Neuronal stem cell (in vitro differentiated cells): ENCODE results near the gene HOXB7. TPM values are rescaled to one million over a fixed set of nuclear protein-coding genes. Genes with fewer than 3 reads are reported as not detected.

Experiments
- DNase-seq: peaks from one replicate; pipeline ENCODE4 v3.0.0-alpha.2; 2013; ENCODE audit warnings: low spot score
- H2AFZ ChIP-seq: one replicate; pipeline ENCODE4 v1.6.1; 2013; ENCODE audit warnings: mild to moderate bottlenecking, low read length, inconsistent platforms
- H2AK5ac ChIP-seq: 2 replicates; pipeline ENCODE4 v1.6.1; 2013; ENCODE audit warnings: low read depth, mild to moderate bottlenecking, inconsistent platforms, low read length, moderate library complexity, mixed read lengths
- H2BK120ac ChIP-seq: 2 replicates; pipeline ENCODE4 v1.6.1; 2013; ENCODE audit warnings: low read depth, mild to moderate bottlenecking, inconsistent platforms, low read length, moderate library complexity, mixed read lengths
- H2BK12ac ChIP-seq: one replicate; pipeline ENCODE4 v1.6.1; 2013; ENCODE audit warnings: low read length, inconsistent platforms
- H2BK15ac ChIP-seq: 2 replicates; pipeline ENCODE4 v1.6.1; 2013; ENCODE audit warnings: mild to moderate bottlenecking, low read length, inconsistent platforms, mixed read lengths
- H2BK5ac ChIP-seq: one replicate; pipeline ENCODE4 v1.6.1; 2013; ENCODE audit warnings: inconsistent platforms, mild to moderate bottlenecking, low read length, moderate library complexity
- H3K14ac ChIP-seq: one replicate; pipeline ENCODE4 v1.6.1; 2013; ENCODE audit warnings: low read length, inconsistent platforms
- H3K18ac ChIP-seq: 2 replicates; pipeline ENCODE4 v1.6.1; 2013; ENCODE audit warnings: low read length, inconsistent platforms
- H3K23ac ChIP-seq: 2 replicates; pipeline ENCODE4 v1.6.1; 2013; ENCODE audit warnings: low read depth, mild to moderate bottlenecking, mixed read lengths, low read length, inconsistent platforms; ENCODE audit not compliant: poor library complexity
- H3K27ac ChIP-seq: replicated peaks from 3 replicates; pipeline ENCODE4 v1.5.1; 2013; ENCODE audit warnings: low read length, inconsistent platforms
- H3K27me3 ChIP-seq, 3 experiments: 2 replicates each; pipeline ENCODE4 v1.6.1; 2013; ENCODE audit warnings: low read length in 3 of 3, mild to moderate bottlenecking in 2 of 3, inconsistent platforms in 1 of 3, low read depth in 1 of 3, mixed read lengths in 1 of 3, moderate library complexity in 1 of 3; ENCODE audit not compliant: control insufficient read depth in 3 of 3, insufficient read depth in 3 of 3
- H3K36me3 ChIP-seq, 2 donors: replicated peaks in 1 of 2; 2 replicates each; pipeline ENCODE4 v1.6.1; 2013; ENCODE audit warnings: low read length in 2 of 2; ENCODE audit not compliant: control insufficient read depth in 2 of 2, insufficient read depth in 2 of 2
- H3K4ac ChIP-seq: 2 replicates; pipeline ENCODE4 v1.6.1; 2013; ENCODE audit warnings: inconsistent platforms, mild to moderate bottlenecking, low read length, moderate library complexity
- H3K4me1 ChIP-seq, 2 donors: 1 replicate in 1 of 2; 2 replicates in 1 of 2; pipeline ENCODE4 v1.6.1; 2013; ENCODE audit warnings: low read length in 2 of 2, low read depth in 1 of 2; ENCODE audit not compliant: control insufficient read depth in 2 of 2, insufficient read depth in 1 of 2
- H3K4me2 ChIP-seq: one replicate; pipeline ENCODE4 v1.6.1; 2013; ENCODE audit warnings: mild to moderate bottlenecking, low read length, inconsistent platforms; ENCODE audit not compliant: insufficient read depth, poor library complexity, severe bottlenecking
- H3K4me3 ChIP-seq, 2 donors: 2 replicates each; pipeline ENCODE4 v1.5.1; 2013; ENCODE audit warnings: low read length in 2 of 2, mild to moderate bottlenecking in 2 of 2, inconsistent platforms in 1 of 2, moderate library complexity in 1 of 2
- H3K79me1 ChIP-seq: one replicate; pipeline ENCODE4 v1.6.1; 2013; ENCODE audit warnings: low read depth, mild to moderate bottlenecking, inconsistent platforms, low read length, moderate library complexity
- H3K9ac ChIP-seq: one replicate; pipeline ENCODE4 v1.6.1; 2013; ENCODE audit warnings: mild to moderate bottlenecking, low read depth, low read length, inconsistent platforms; ENCODE audit not compliant: poor library complexity
- H3K9me3 ChIP-seq, 2 donors: replicated peaks in 1 of 2; 2 replicates each; pipeline versions ENCODE3 to v1.6.1; 2013; ENCODE audit warnings: low read length in 2 of 2, mild to moderate bottlenecking in 2 of 2, inconsistent platforms in 1 of 2, low read depth in 1 of 2, mixed read lengths in 1 of 2, moderate library complexity in 1 of 2; ENCODE audit not compliant: control insufficient read depth in 2 of 2, insufficient read depth in 1 of 2
- H4K8ac ChIP-seq: one replicate; pipeline ENCODE4 v1.6.1; 2013; ENCODE audit warnings: low read depth, mild to moderate bottlenecking, inconsistent platforms, low read length, moderate library complexity
- H4K91ac ChIP-seq: one replicate; pipeline ENCODE4 v1.6.1; 2013; ENCODE audit warnings: low read length, low read depth, mild to moderate bottlenecking, inconsistent platforms; ENCODE audit not compliant: poor library complexity
- WGBS, 2 donors: extraction: QIAGEN DNeasy Blood & Tissue Kit; methylation state at CpG; one replicate each; pipeline ENCODE4 v1.1.7; 2013; ENCODE audit warnings: missing lambda C conversion rate in 2 of 2, mixed read lengths in 1 of 2; ENCODE audit not compliant: insufficient read length in 2 of 2, insufficient replicate concordance in 1 of 2; ENCODE audit errors: extremely low coverage in 2 of 2; 5-methylcytosine and 5-hydroxymethylcytosine counted together
- polyA plus RNA-seq, 2 experiments: library from polyadenylated mRNA; stranded (reverse); fragments of 200-250 nt; gene quantifications; one replicate each; pipeline ENCODE4 v1.2.3, GENCODE V29; 2013

HOXB7 gene
- not detected for polyA plus RNA-seq (2013, experiment 1 of 2)
- polyA plus RNA-seq (2013, experiment 2 of 2): not detected

GRCh38 chr17:48610282-48611211, at the start of gene HOXB7:
Gene HOXB7, minus strand, starts transcription at chr17:48611017. Its CDS starts 99 bp downstream, at chr17:48610918.
- DNase-seq: no peak
- Histone ChIP-seq H2AFZ (peak within 1 kb of the TSS; percentile 87), H2BK5ac (no peak within 1 kb of the TSS), H2BK12ac (no peak within 1 kb of the TSS), H3K14ac (peak within 1 kb of the TSS; percentile 49), H3K79me1 (no peaks in the 10 kb centered on the region), H3K9ac (no peak within 1 kb of the TSS), H3K9me3 (peaks cover 4 to 14% of the 10 kb centered on the region in 2 donors), H3K27me3 (peaks cover 71 to 98% (median 97%) of the 10 kb centered on the region in 3 experiments), H4K8ac (no peak within 1 kb of the TSS), H3K4me3 (peak within 1 kb of the TSS in 1 of 2 donors; percentile 34), H2AK5ac (no peak within 1 kb of the TSS), H2BK15ac (no peak within 1 kb of the TSS), H3K4me2 (no peak within 1 kb of the TSS), H4K91ac (no peak within 1 kb of the TSS), H3K23ac (peak within 1 kb of the TSS; percentile 62), H3K4ac (no peak within 1 kb of the TSS), H3K4me1 (peaks cover 0 to 3% of the 10 kb centered on the region in 2 donors), H3K36me3 (no peaks in the 10 kb centered on the region), H2BK120ac (no peak within 1 kb of the TSS), H3K18ac (no peak within 1 kb of the TSS), H3K27ac (no peak within 1 kb of the TSS)
- no CpG with 5 or more reads among the region's 79 CpGs for WGBS, 2 donors

- Histone ChIP-seq H3K4ac (no peak overlapping the region), H3K27me3 (peaks cover 0 to 22% (median 1%) of the 10 kb centered on the region in 3 experiments), H3K36me3 (no peaks in the 10 kb centered on the region), H3K9ac (no peak overlapping the region), H3K14ac (no peak overlapping the region), H4K91ac (no peak overlapping the region), H2AFZ (no peak overlapping the region), H2AK5ac (no peak overlapping the region), H3K4me3 (no peak overlapping the region), H3K4me2 (no peak overlapping the region), H2BK5ac (no peak overlapping the region), H3K27ac (no peak overlapping the region), H2BK12ac (no peak overlapping the region), H3K79me1 (no peaks in the 10 kb centered on the region), H3K18ac (no peak overlapping the region), H4K8ac (no peak overlapping the region), H3K9me3 (no peaks in the 10 kb centered on the region), H2BK15ac (no peak overlapping the region), H3K4me1 (no peaks in the 10 kb centered on the region), H2BK120ac (no peak overlapping the region), H3K23ac (no peak overlapping the region)
- DNase-seq: no peak
Observed at GRCh38 chr17:48655913-48656312, 45.1 kb upstream of the HOXB7 start.

- Histone ChIP-seq H2AK5ac (no peak overlapping the region), H3K4me1 (no peaks in the 10 kb centered on the region), H2BK120ac (no peak overlapping the region), H2AFZ (no peak overlapping the region), H3K18ac (no peak overlapping the region), H2BK5ac (no peak overlapping the region), H3K27ac (no peak overlapping the region), H3K9ac (no peak overlapping the region), H3K4ac (no peak overlapping the region), H3K79me1 (no peaks in the 10 kb centered on the region), H3K4me2 (no peak overlapping the region), H2BK15ac (no peak overlapping the region), H4K8ac (no peak overlapping the region), H3K4me3 (no peak overlapping the region), H3K27me3 (peaks cover 25 to 52% (median 46%) of the 10 kb centered on the region in 3 experiments), H2BK12ac (no peak overlapping the region), H3K36me3 (no peaks in the 10 kb centered on the region), H3K14ac (no peak overlapping the region), H3K9me3 (no peaks in the 10 kb centered on the region), H3K23ac (no peak overlapping the region), H4K91ac (no peak overlapping the region)
- no CpG with 5 or more reads among the region's 1 CpG for WGBS, 2 donors
- DNase-seq: no peak
Observed at GRCh38 chr17:48649741-48650140, 38.9 kb upstream of the HOXB7 start.

GRCh38 chr17:48647963-48648245, 37.1 kb upstream of the HOXB7 start:
- Histone ChIP-seq H3K4me3 (no peak overlapping the region), H4K91ac (no peak overlapping the region), H3K4ac (no peak overlapping the region), H2BK5ac (no peak overlapping the region), H3K9ac (no peak overlapping the region), H2BK15ac (no peak overlapping the region), H3K18ac (no peak overlapping the region), H2AK5ac (no peak overlapping the region), H3K4me2 (no peak overlapping the region), H3K9me3 (no peaks in the 10 kb centered on the region), H3K79me1 (no peaks in the 10 kb centered on the region), H3K14ac (no peak overlapping the region), H4K8ac (no peak overlapping the region), H3K36me3 (no peaks in the 10 kb centered on the region), H2AFZ (no peak overlapping the region), H2BK12ac (no peak overlapping the region), H3K4me1 (no peaks in the 10 kb centered on the region), H3K27ac (no peak overlapping the region), H3K27me3 (peaks cover 31 to 70% (median 64%) of the 10 kb centered on the region in 3 experiments), H3K23ac (no peak overlapping the region), H2BK120ac (no peak overlapping the region)
- WGBS, 2 donors: no CpG with 5 or more reads among the region's 1 CpG
- no peak for DNase-seq
